NCI-H345 treated with DMSO at 0.1 percent for 48 hours (cell line): ENCODE data around the gene ZNF732.
"Not testable (repeated sequence)": the region's sequence is repeated elsewhere in the genome, so short reads cannot be mapped to it uniquely, and the experiment has no call there.

Experiments
- DNase-seq: peaks from one replicate; lab custom pipeline; 2025; ENCODE audit not compliant: unreplicated experiment; lab: John Stamatoyannopoulos, UW

Gene ZNF732

GRCh38 chr4:304969-305680 lies at the start of gene ZNF732:
Gene ZNF732, minus strand, starts transcription at chr4:305474. Its CDS starts 164 bp downstream, at chr4:305310.
- DNase-seq = no peak

DNA sequence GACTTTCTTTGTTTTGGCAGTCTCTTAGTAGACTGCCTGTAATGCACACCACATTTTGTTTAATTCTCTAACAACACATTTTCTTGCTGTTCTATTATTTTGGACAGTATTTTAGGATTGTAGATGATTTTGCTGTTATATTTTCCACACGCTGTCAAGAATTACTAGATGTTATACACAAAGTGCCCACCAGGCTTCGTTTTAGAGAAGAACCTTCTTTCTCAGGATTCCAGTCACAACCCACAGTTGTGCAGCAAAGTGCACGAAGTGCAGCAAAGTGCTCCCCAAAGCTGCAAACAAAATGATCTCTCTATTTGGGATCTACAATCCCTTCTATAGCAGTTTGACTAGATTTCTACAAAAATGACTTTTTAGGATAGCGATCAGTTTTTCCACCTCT lies 34.7 kb upstream of the ZNF732 start:
- DNase-seq = no peak

- no peak for DNase-seq
Observed at GRCh38 chr4:338759-339097, 33.5 kb upstream of the ZNF732 start.

- DNase-seq = no peak
Observed at GRCh38 chr4:337932-338758, 32.9 kb upstream of the ZNF732 start.

DNA sequence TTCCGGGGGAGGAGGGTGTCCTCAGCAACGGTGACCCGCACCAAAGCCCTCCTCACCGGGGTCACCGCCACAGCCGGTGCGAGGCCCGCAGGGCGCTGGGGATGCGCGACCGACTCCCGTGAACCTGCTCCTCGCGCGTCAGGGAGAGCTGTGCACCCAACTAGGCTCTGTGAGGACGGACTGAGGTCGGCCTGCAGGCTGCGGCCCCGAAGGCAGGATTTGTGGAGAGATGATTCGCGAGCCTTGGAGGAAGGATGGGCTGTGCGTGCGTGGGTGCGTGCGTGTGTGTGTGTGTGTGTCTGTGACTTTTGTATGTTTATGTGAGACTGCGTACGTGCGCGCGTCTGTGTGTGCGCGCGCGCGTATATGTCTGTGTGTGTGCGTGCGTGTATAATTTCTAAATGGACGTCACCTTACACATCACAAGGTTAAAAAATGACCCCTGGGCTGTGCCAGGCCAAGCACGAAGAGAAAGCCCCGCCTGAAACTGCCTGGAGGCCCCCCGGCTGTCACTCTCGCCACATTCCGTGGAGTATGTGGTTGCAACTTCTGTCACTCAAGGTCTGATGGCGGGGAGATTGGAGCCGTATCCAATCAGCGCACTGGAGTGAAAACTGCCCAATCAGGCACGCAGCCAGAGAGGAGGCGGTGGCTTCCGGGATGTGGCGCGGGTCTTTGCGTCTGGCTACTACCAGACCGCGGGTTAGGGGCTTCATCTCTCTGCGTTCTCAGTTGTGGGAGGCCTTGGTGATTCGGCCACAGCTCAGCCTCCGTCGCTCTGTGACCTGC lies 32.1 kb upstream of the ZNF732 start, which contains the start of gene ZNF141:
TSS of gene ZNF141 (plus strand) at position 672 of the 789 bp plus-strand sequence. CDS start 170 bp downstream, outside the sequence.
- DNase-seq = peak; percentile 87

GRCh38 chr4:336893-337142 lies 31.5 kb upstream of the ZNF732 start:
- DNase-seq = no peak

- DNase-seq = no peak
Observed at GRCh38 chr4:336099-336892, 31.0 kb upstream of the ZNF732 start.

DNA sequence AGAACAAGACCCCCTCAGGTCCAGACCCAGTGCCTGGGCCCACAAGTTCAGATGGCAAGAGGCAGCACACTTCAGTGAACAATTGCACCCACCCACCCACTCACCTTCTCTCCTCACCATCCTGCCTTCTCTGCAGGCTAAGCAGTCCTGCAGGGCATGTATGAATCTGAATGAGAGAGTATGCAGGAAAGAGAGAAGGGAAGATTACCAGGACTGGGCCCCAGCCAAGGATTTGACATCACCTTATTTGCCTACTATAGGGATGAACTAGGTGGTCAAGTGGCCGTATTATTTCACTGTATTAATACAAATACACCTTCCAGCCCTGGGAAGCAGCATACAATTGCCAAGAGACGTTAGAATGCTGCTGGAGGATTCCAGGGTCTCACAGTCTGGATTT lies 30.2 kb upstream of the ZNF732 start:
- no peak for DNase-seq

DNA sequence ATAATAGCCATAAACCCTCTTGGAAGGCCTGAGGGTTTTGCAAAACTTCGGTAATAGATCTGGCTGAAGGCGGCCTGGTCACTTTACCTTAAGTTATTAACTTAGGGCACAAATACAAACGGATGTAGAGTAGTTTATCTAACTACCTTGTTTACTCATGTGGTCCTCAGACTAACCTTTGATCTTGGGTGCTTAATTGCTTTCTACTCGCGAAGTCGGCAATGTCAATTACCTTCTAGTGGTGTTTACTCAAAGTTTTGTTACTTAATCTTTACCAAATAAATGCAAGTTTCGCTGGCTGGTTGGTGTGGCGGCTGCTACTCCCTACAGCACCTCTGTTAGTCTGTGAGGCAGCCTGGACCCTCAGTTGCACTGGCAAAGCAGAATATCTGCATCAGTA lies 23.5 kb upstream of the ZNF732 start:
- no peak for DNase-seq

GRCh38 chr4:314296-314903 lies 9.1 kb upstream of the ZNF732 start:
- no peak for DNase-seq

DNA sequence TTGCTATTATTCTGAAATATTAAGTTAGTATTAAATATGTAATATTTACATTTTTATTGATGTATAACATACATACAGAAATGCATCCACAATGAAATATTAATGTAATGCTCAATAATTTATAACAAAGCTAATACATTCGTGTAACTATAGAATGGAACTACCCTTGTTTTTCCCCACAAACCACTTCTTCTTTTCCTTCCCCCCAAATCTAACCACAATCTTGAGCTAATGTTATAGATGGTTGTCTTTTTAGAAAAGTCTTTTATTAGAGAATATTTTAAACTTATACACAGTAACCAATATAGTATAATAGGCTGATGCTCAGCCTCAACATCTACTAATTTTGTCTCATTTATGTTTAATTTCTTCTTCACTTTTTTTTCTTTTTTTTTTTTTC lies 4.5 kb upstream of the ZNF732 start:
- DNase-seq = no peak

- DNase-seq = no peak
Observed at GRCh38 chr4:306551-306961, 1.3 kb upstream of the ZNF732 start.

GRCh38 chr4:304516-304915 lies 758 bp downstream of the ZNF732 start:
- DNase-seq = not testable (repeated sequence)

- no peak for DNase-seq
Observed at GRCh38 chr4:302381-302780, 2.9 kb downstream of the ZNF732 start.

GRCh38 chr4:294732-295131 lies 10.5 kb downstream of the ZNF732 start:
- no peak for DNase-seq

GRCh38 chr4:288891-289290 lies 16.4 kb downstream of the ZNF732 start:
- DNase-seq = no peak

DNA sequence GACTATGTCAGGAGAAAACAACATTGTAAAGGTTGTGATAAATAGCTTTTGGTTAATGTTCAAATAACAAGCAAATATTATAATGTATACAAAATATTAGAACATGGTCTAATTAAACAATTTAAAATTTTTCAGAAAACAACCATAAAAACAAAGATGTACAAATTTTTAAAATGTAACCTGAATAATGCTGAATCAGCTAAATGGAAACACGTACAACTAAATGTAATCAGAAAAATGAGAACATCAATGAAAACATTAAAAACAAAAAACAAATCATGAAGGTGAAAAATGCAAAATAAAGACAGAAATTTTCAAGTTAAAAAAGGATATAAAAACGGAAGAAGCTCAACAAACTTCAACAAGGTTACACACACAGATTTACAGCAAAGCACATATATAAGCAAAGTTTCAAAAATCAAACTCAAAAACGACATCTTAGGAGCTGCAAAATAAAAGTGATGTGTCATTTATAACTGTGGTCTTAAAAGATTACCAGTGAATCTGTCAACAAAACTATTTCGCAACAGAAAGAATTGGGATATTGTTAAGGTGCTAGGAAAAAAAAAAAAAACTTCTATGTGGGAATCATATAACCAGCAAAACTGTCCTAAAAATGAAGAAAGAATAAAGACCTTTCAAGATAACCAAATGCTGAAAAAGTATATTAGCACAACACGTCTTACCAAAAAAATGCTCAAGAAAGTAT lies 31.8 kb downstream of the ZNF732 start:
- no peak for DNase-seq

GRCh38 chr4:271492-272103 lies 33.7 kb downstream of the ZNF732 start:
- no peak for DNase-seq

- not testable (repeated sequence) for DNase-seq
Observed at GRCh38 chr4:259240-259639, 46.0 kb downstream of the ZNF732 start.

GRCh38 chr4:256492-256891 lies 48.8 kb downstream of the ZNF732 start:
- no peak for DNase-seq
